GM12878 (cell line): ENCODE measurements around the gene TDRD10. TPM values are rescaled to one million over a fixed set of nuclear protein-coding genes. Genes with fewer than 3 reads are reported as not detected.
A peak's percentile ranks its signal among the peaks of the same experiment; 100 is the strongest.

ENCODE experiments used
- ATAC-seq: fragments of 200-7000 bp; cut with Tn5 transposase; 3 replicates; pipeline ENCODE4 v1.9.1; 2020; ENCODE audit warnings: mild to moderate bottlenecking, moderate library complexity
- BruUV-seq: library from RNA; stranded (reverse); fragments of 400-500 nt; replicated peaks from 2 replicates; lab custom pipeline; 2021; lab: Mats Ljungman, UMichigan
- CTCF ChIA-PET: fragments of 300-600 bp; sonication (Branson Sonifier 250); formaldehyde crosslinking; extraction: SDS; loops from one replicate; lab custom pipeline; 2021; ENCODE audit warnings: inconsistent platforms; lab: Yijun Ruan, JAX
- POLR2A ChIA-PET: fragments of 350-600 bp; formaldehyde crosslinking; extraction: SDS; loops from one replicate; lab custom pipeline; 2021; ENCODE audit warnings: inconsistent platforms; lab: Charles Lee
- RAD21 ChIA-PET: fragments of 300-600 bp; sonication (Branson Sonifier 250); formaldehyde crosslinking; loops from one replicate; lab custom pipeline; 2023; ENCODE audit warnings: antibody characterized with exemption; ENCODE audit not compliant: unreplicated experiment; lab: Charles Lee
- SMC1A ChIA-PET: fragments of 300-600 bp; sonication (Branson Sonifier 250); formaldehyde crosslinking; loops from one replicate; lab custom pipeline; 2023; ENCODE audit not compliant: unreplicated experiment, uncharacterized antibody; lab: Charles Lee
- DNase-seq: peaks from one replicate; pipeline ENCODE4 v3.0.0-alpha.2; 2011; ENCODE audit warnings: low read depth, low spot score
- FAIRE-seq: peaks from 3 replicates; lab custom pipeline; 2011; peaks lifted over from hg19 to GRCh38; lab: Jason Lieb, UNC
- H2AFZ ChIP-seq: 2 replicates; pipeline ENCODE4 v1.6.0; 2011; ENCODE audit warnings: low read depth, low read length, control low read depth; ENCODE audit not compliant: control insufficient read depth
- H3K27ac ChIP-seq: 2 replicates; pipeline ENCODE4 v1.5.1; 2011; ENCODE audit warnings: control low read depth; ENCODE audit not compliant: control insufficient read depth, insufficient read depth
- H3K27me3 ChIP-seq, 2 experiments: replicated peaks in 1 of 2; 2 replicates each; pipeline versions ENCODE4 v1.6.0 to v1.6.1; 2011; ENCODE audit warnings: low read length in 1 of 2; ENCODE audit not compliant: control insufficient read depth in 2 of 2, insufficient read depth in 2 of 2
- H3K36me3 ChIP-seq, 2 experiments: 2 replicates each; pipeline ENCODE4 v1.5.1; 2011; ENCODE audit warnings: low read length in 1 of 2; ENCODE audit not compliant: control insufficient read depth in 2 of 2, insufficient read depth in 2 of 2
- H3K4me1 ChIP-seq: 2 replicates; pipeline ENCODE4 v1.6.1; 2011; ENCODE audit warnings: mild to moderate bottlenecking, low read length, moderate library complexity, mixed read lengths; ENCODE audit not compliant: control insufficient read depth, insufficient read depth
- H3K4me2 ChIP-seq: 2 replicates; pipeline ENCODE4 v1.6.0; 2011; ENCODE audit warnings: control low read depth; ENCODE audit not compliant: control insufficient read depth, insufficient read depth
- H3K4me3 ChIP-seq: fragments of 200-600 bp; sonication (generic); 2 replicates; pipeline ENCODE4 v1.5.1; 2016
- H3K79me2 ChIP-seq: 2 replicates; pipeline ENCODE4 v1.6.0; 2011; ENCODE audit warnings: low read length; ENCODE audit not compliant: control insufficient read depth, insufficient read depth
- H3K9ac ChIP-seq: 2 replicates; pipeline ENCODE4 v1.8.0; 2011; ENCODE audit warnings: low read length, control low read depth, mixed read lengths; ENCODE audit not compliant: control insufficient read depth, insufficient read depth
- H3K9me3 ChIP-seq: replicated peaks from 3 replicates; pipeline ENCODE4 v1.5.1; 2011; ENCODE audit warnings: mild to moderate bottlenecking, low read length; ENCODE audit not compliant: control insufficient read depth, insufficient read depth
- H4K20me1 ChIP-seq: 2 replicates; pipeline ENCODE4 v1.6.0; 2011; ENCODE audit not compliant: control insufficient read depth, insufficient read depth
- CBX5 ChIP-seq: sonication (generic); IDR thresholded peaks from 2 replicates; pipeline ENCODE4 v1.6.1; 2016; ENCODE audit warnings: low read depth, moderate library complexity, mild to moderate bottlenecking, inconsistent platforms
- CEBPB ChIP-seq, 2 experiments: fragments of 150-350 bp in 1 of 2; IDR thresholded peaks; 2 replicates each; pipeline ENCODE4 v1.6.1; 2012 to 2014; ENCODE audit warnings: low read depth in 2 of 2, low read length in 2 of 2, borderline replicate concordance in 1 of 2, inconsistent platforms in 1 of 2
- KAT2A ChIP-seq: conservative IDR thresholded peaks from 2 replicates; pipeline ENCODE4 v1.6.1; 2011; ENCODE audit warnings: low read depth, low read length; ENCODE audit not compliant: control insufficient read depth
- POLR2A ChIP-seq: IDR thresholded peaks from 2 replicates; pipeline ENCODE4 v1.6.1; 2011; ENCODE audit warnings: low read depth, mild to moderate bottlenecking, low read length
- YBX1 ChIP-seq: fragments of 450-650 bp; IDR thresholded peaks from 2 replicates; pipeline ENCODE4 v1.6.1; 2016; ENCODE audit warnings: antibody characterized with exemption
- whole genome bisulfite sequencing: methylation state at CpG from one replicate; pipeline ENCODE4 v1.1.6; 2016; ENCODE audit warnings: low lambda C conversion rate; ENCODE audit not compliant: insufficient replicate concordance, insufficient coverage; ENCODE audit errors: missing lambda C conversion rate; 5-methylcytosine and 5-hydroxymethylcytosine counted together
- in situ Hi-C: fragments of 300-500 bp; cut with MboI; formaldehyde crosslinking; loops from 9 replicates; pipeline ENCODE4 v1.14.3; 2018; ENCODE audit warnings: mixed read lengths
- intact Hi-C: fragments of 100-400 bp; cut with micrococcal nuclease; formaldehyde crosslinking; loops from one replicate; pipeline ENCODE4 v1.14.2; 2022; ENCODE audit not compliant: unreplicated experiment
- polyA plus RNA-seq, 11 experiments: library from polyadenylated mRNA; depleted of rRNA in 4 of 11; unstranded in 6 of 11; stranded (reverse) in 5 of 11; fragments of >200 nt; fragmentation: Nextera tagmentation in 4 of 11; fragmentation: Illumina TruSeq in 1 of 11; extraction: Ambion mirVana in 4 of 11; extraction: Trizol in 1 of 11; gene quantifications; 1 replicate in 1 of 11; 2 replicates in 10 of 11; pipeline versions ENCODE4 v1.2.1 to v1.2.3, GENCODE V29; 2011 to 2016; ENCODE audit warnings: inconsistent platforms in 2 of 11, missing spikeins in 2 of 11, low read depth in 1 of 11
- total RNA-seq, 4 experiments: library from RNA; depleted of rRNA in 3 of 4; stranded (reverse); fragments of >200 nt in 3 of 4; fragmentation: Illumina TruSeq in 1 of 4; extraction: Trizol in 1 of 4; gene quantifications; 2 replicates each; pipeline versions ENCODE4 v1.2.1 to v1.2.3, GENCODE V29; 2013 to 2021
- TF ChIP-seq, protein P1 (sequence below): fragments of 450-650 bp; IDR thresholded peaks from 2 replicates; pipeline ENCODE4 v1.6.1; 2014; ENCODE audit warnings: mild to moderate bottlenecking

TDRD10 gene
- total and polyA plus RNA-seq, 10 of the 15 experiments (the other 5 are each of a cell fraction or from before 2014, with no cell fraction given): not detected

DNA sequence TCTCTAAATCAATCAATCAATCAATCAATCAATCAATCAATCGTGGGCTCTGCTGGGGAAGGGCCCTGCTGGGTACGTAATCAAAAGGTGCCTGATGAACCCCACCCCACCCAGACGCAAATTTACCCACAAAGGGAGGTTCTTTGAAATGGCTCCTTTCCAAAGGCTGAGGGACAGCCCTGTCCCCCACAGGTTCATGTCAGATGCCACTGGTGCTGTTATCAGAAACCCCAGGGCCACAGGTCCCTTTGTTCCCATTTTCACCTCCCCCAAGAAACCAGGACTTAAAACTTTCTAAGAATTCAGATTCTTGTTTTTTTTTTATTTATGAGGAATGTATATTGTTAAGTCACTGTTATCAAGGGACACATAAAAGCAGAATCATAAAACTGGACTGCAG, 79.7 kb downstream of the TDRD10 start (continued):
- no peak for TF ChIP-seq CEBPB (IDR thresholded peaks at IDR 0.05; ENCODE audit: borderline replicate concordance in 1 of 2, low read depth in 2 of 2, low read length in 2 of 2)
- TF ChIP-seq, protein P1, sequence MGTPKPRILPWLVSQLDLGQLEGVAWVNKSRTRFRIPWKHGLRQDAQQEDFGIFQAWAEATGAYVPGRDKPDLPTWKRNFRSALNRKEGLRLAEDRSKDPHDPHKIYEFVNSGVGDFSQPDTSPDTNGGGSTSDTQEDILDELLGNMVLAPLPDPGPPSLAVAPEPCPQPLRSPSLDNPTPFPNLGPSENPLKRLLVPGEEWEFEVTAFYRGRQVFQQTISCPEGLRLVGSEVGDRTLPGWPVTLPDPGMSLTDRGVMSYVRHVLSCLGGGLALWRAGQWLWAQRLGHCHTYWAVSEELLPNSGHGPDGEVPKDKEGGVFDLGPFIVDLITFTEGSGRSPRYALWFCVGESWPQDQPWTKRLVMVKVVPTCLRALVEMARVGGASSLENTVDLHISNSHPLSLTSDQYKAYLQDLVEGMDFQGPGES: no peak
- no peak for TF ChIP-seq YBX1
- no peak for TF ChIP-seq CBX5

DNA sequence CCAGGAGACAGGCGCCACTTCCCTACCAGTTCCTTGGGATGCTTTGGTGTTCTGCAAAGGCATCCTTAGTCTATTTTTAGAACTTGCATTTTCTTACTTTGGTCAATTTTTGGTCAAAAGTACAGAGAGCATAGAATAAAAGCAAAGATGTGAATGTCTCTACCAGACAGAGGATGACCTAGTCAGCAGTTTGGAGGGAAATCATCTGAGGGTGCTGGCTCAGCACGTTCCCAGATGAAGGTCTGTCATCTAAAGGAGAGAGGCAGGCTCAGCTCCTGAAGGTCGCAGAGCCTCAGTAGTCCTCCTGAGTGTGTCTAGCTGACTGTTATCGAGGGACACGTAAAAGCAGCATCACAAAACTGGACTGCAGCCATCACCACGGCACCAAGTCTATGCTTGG, 80.9 kb downstream of the TDRD10 start:
- H4K20me1 ChIP-seq: peaks cover 6% of the 10 kb centered on the region; the same call in 1 of the 2 replicates
- no peaks in the 10 kb centered on the region for H3K27me3 ChIP-seq
- H3K9ac ChIP-seq: no peak overlapping the region
- no peaks in the 10 kb centered on the region for H3K79me2 ChIP-seq
- H3K4me1 ChIP-seq: peaks cover 12% of the 10 kb centered on the region
- no peak overlapping the region for H3K4me3 ChIP-seq
- TF ChIP-seq POLR2A: peak; percentile 37; the same call in 1 of the 2 replicates
- TF ChIP-seq KAT2A: no peak
- CTCF ChIA-PET: no interaction called here
- H2AFZ ChIP-seq: no peak overlapping the region
- no peak overlapping the region for H3K4me2 ChIP-seq
- POLR2A ChIA-PET: interaction anchor here (0.6 kb wide), 1 partner anchor 571 kb away, joined by 4 read pairs; no protein-coding TSS in a partner anchor
- DNase-seq: no peak
- in situ Hi-C loops: no loop called here
- no TSS peak for BruUV-seq
- intact Hi-C loops: no loop called here
- H3K27ac ChIP-seq: no peak overlapping the region
- over 99% methylated on average over 6 of the region's 6 CpGs for WGBS
- SMC1A ChIA-PET: no interaction called here
- RAD21 ChIA-PET: no interaction called here
- FAIRE-seq: no peak
- H3K36me3 ChIP-seq: peaks cover 50 to 58% of the 10 kb centered on the region in 2 experiments
- no peaks in the 10 kb centered on the region for H3K9me3 ChIP-seq
- ATAC-seq: no peak
